CD4-positive, alpha-beta T cell treated with Interleukin-17A for 4 hours (primary cell): Measurements from ENCODE around the gene TPM2.
"Not testable (repeated sequence)": the region's sequence is repeated elsewhere in the genome, so short reads cannot be mapped to it uniquely, and the experiment has no call there.

Source experiments
- DNase-seq: peaks from one replicate; pipeline ENCODE4 v3.0.0-alpha.2; 2020; ENCODE audit warnings: mixed read lengths

The TPM2 gene

GRCh38 chr9:35650341-35651158, 39.2 kb downstream of the TPM2 start, which contains the start of gene SIT1:
Gene SIT1, minus strand, starts transcription at chr9:35650931. Its CDS starts 78 bp downstream, at chr9:35650853.
- DNase-seq, result peak; percentile 67

- peak; percentile 73 for DNase-seq
These were observed 40.0 kb downstream of the TPM2 start for GRCh38 chr9:35649431-35650340.

GRCh38 chr9:35646533-35647265, 43.0 kb downstream of the TPM2 start:
- peak; percentile 91 for DNase-seq

- no peak for DNase-seq
These were observed 43.6 kb downstream of the TPM2 start for GRCh38 chr9:35646153-35646532.

GRCh38 chr9:35645736-35646135, 44.0 kb downstream of the TPM2 start:
- DNase-seq, result not testable (repeated sequence)

- no peak for DNase-seq
These were observed 46.7 kb downstream of the TPM2 start for GRCh38 chr9:35643046-35643445.

- not testable (repeated sequence) for DNase-seq
These were observed 48.2 kb downstream of the TPM2 start for GRCh38 chr9:35641478-35641877.

GRCh38 chr9:35640431-35640830, 49.3 kb downstream of the TPM2 start:
- DNase-seq, result not testable (repeated sequence)

GRCh38 chr9:35639631-35640030, 50.1 kb downstream of the TPM2 start:
- DNase-seq, result no peak

- DNase-seq, result not testable (repeated sequence)
These were observed 50.5 kb downstream of the TPM2 start for GRCh38 chr9:35639225-35639624.

- DNase-seq, result peak; percentile 63
These were observed 51.0 kb downstream of the TPM2 start for GRCh38 chr9:35638751-35639150.

GRCh38 chr9:35637427-35637955, 52.2 kb downstream of the TPM2 start:
- not testable (repeated sequence) for DNase-seq

GRCh38 chr9:35636877-35637246, 52.9 kb downstream of the TPM2 start:
- DNase-seq, result not testable (repeated sequence)

- DNase-seq, result no peak
These were observed 53.4 kb downstream of the TPM2 start for GRCh38 chr9:35636135-35636876.

GRCh38 chr9:35635730-35636129, 54.0 kb downstream of the TPM2 start:
- DNase-seq, result no peak
